Measurements from ENCODE around the gene TEX2.
"Not testable (repeated sequence)": the region's sequence is repeated elsewhere in the genome, so short reads cannot be mapped to it uniquely, and the experiment has no call there.

- not testable (repeated sequence) for TF ChIP-seq CTCF (optimal IDR thresholded peaks at IDR 0.05 in 1 of 3, IDR thresholded peaks at IDR 0.05 in 1 of 3, conservative IDR thresholded peaks at IDR 0.05 in 1 of 3; ENCODE audit: extremely low read depth in 1 of 3, insufficient read depth in 2 of 3, low read length in 3 of 3); EZH2 (IDR thresholded peaks at IDR 0.05; ENCODE audit: low read length)
Observed at GRCh38 chr17:64238449-64238848, 24.6 kb downstream of the TEX2 start.

Data from keratinocyte (primary cell).